ENCODE results near the gene PLCB4. TPM values are rescaled to one million over a fixed set of nuclear protein-coding genes. Genes with fewer than 3 reads are reported as not detected.

Gene PLCB4
- total RNA-seq, 2 experiments from 2014 or later: 0.06 TPM; not detected in 1

GRCh38 chr20:9110365-9110764, 41.5 kb downstream of the PLCB4 start:
- DNase-seq (no peak), ATAC-seq (ENCODE audit: poor library complexity) (no peak)
- H3K4me3 Mint-ChIP-seq: no peak overlapping the region
- no peaks in the 10 kb centered on the region for H3K27me3 Mint-ChIP-seq
- POLR2A ChIA-PET: no interaction called here
- H3K27ac ChIP-seq (ENCODE audit: low read depth in 1 of 2, low read length in 2 of 2): no peak overlapping the region
- no peaks in the 10 kb centered on the region for H3K4me1 ChIP-seq (ENCODE audit: insufficient read depth, low read length)
- TF ChIP-seq CTCF (IDR thresholded peaks at IDR 0.05): no peak
- H3K4me1 Mint-ChIP-seq (ENCODE audit: low read depth): no peaks in the 10 kb centered on the region
- no peaks in the 10 kb centered on the region for H3K9me3 ChIP-seq (ENCODE audit: control insufficient read depth in 1 of 2, insufficient read depth in 1 of 2, low read length in 2 of 2)
- H3K36me3 Mint-ChIP-seq (ENCODE audit: low read depth): no peaks in the 10 kb centered on the region
- no peak overlapping the region for H3K27ac Mint-ChIP-seq
- CTCF ChIA-PET: no interaction called here
- intact Hi-C loops (cut with DNase I, micrococcal nuclease): no loop called here
- H3K9me3 Mint-ChIP-seq: no peaks in the 10 kb centered on the region
- H3K36me3 ChIP-seq (ENCODE audit: insufficient read depth, low read length): no peaks in the 10 kb centered on the region
- no peaks in the 10 kb centered on the region for H3K27me3 ChIP-seq (ENCODE audit: control insufficient read depth in 1 of 2, insufficient read depth in 2 of 2, low read length in 2 of 2)
- no peak overlapping the region for H3K4me3 ChIP-seq (ENCODE audit: low read length)

DNA sequence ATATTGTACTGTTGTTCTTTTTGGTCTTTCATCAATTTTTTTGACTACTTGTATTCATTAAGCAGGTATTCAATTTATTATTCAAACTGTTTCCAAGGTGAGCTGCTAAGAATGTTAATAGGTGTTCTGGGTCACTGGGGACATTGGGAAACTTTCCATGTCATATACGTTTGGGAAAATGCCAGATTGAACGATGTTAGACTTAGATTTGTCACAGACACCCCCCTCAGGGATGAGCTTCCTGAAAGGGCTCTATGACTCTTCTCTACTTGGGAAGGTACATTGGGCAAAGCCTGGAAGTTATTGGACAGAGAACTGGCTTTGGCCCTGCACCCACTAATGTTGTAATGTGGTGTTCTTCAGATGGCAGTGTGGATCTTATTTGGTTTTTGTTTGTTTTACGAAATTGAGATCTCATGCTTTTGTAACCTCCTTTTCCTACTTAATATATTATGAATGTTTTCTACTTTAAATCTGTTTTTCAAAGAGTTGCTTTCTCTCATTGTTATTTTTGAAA, 42.1 kb downstream of the PLCB4 start:
- POLR2A ChIA-PET: no interaction called here
- no peaks in the 10 kb centered on the region for H3K36me3 ChIP-seq (ENCODE audit: insufficient read depth, low read length)
- no peak for DNase-seq
- intact Hi-C loops (cut with DNase I, micrococcal nuclease): no loop called here
- CTCF ChIA-PET: no interaction called here
- H3K4me3 ChIP-seq (ENCODE audit: low read length): no peak overlapping the region
- H3K9me3 Mint-ChIP-seq: no peaks in the 10 kb centered on the region
- no peaks in the 10 kb centered on the region for H3K27me3 Mint-ChIP-seq
- ATAC-seq (ENCODE audit: poor library complexity): no peak
- H3K9me3 ChIP-seq (ENCODE audit: control insufficient read depth in 1 of 2, insufficient read depth in 1 of 2, low read length in 2 of 2): no peaks in the 10 kb centered on the region
- H3K4me3 Mint-ChIP-seq: no peak overlapping the region
- no peak overlapping the region for H3K27ac Mint-ChIP-seq
- H3K27ac ChIP-seq (ENCODE audit: low read depth in 1 of 2, low read length in 2 of 2): no peak overlapping the region
- TF ChIP-seq CTCF (IDR thresholded peaks at IDR 0.05): no peak
- H3K27me3 ChIP-seq (ENCODE audit: control insufficient read depth in 1 of 2, insufficient read depth in 2 of 2, low read length in 2 of 2): no peaks in the 10 kb centered on the region
- no peaks in the 10 kb centered on the region for H3K36me3 Mint-ChIP-seq (ENCODE audit: low read depth)
- no peaks in the 10 kb centered on the region for H3K4me1 ChIP-seq (ENCODE audit: insufficient read depth, low read length)
- no peaks in the 10 kb centered on the region for H3K4me1 Mint-ChIP-seq (ENCODE audit: low read depth)

DNA sequence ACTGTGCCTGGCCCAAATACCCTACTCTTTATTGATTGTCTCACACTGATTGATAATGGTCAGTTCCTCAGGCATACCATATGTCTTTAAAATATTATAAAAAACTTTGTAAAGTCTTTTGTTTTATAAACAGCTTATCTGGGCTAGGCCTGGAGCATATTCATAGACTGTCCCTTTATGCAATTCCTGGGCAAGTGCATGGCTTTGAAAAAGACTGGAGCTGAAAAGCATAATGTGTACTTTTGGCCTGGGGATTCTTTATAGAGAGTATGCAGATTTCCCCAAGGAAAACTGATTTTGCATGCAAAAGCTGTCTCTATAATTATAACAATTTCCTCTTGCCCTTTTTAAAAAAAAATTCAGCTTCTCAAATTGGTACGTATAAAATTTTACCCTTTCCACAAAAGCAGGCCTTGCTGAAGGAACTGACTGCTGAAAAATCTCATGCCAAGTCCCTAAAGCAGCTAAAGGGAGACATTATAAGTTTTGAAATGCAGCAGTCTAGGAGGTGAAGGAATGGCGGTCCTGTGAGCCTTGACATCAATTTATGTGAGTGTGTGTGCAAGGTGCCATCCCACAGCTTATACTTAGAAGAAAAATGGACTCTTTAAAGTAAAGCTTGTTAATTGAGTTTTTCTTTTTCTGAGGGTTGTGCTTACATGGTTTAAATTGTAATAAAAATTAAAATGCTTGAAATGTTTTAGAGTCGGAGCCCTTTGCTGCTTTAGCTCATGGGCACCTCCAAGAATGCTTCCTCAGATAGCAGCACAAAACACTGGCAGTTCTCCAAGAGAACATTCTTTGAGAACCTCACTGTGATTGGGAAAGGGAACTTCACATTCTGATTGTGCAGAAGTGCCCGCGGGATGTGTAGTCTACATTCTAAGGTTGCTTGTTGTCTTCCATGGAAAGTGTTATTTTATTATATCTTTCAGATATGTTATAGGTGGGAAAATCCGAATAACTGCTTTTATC, 43.9 kb downstream of the PLCB4 start:
- no peak for TF ChIP-seq CTCF (IDR thresholded peaks at IDR 0.05)
- no peak for DNase-seq
- Mint-ChIP-seq H3K4me1 (ENCODE audit: low read depth) (no peaks in the 10 kb centered on the region), H3K27me3 (no peaks in the 10 kb centered on the region), H3K36me3 (ENCODE audit: low read depth) (no peaks in the 10 kb centered on the region), H3K27ac (no peak overlapping the region), H3K4me3 (no peak overlapping the region), H3K9me3 (no peaks in the 10 kb centered on the region)
- Histone ChIP-seq H3K27me3 (ENCODE audit: control insufficient read depth in 1 of 2, insufficient read depth in 2 of 2, low read length in 2 of 2) (no peaks in the 10 kb centered on the region), H3K27ac (ENCODE audit: low read depth in 1 of 2, low read length in 2 of 2) (no peak overlapping the region), H3K4me1 (ENCODE audit: insufficient read depth, low read length) (no peaks in the 10 kb centered on the region), H3K9me3 (ENCODE audit: control insufficient read depth in 1 of 2, insufficient read depth in 1 of 2, low read length in 2 of 2) (no peaks in the 10 kb centered on the region), H3K36me3 (ENCODE audit: insufficient read depth, low read length) (no peaks in the 10 kb centered on the region), H3K4me3 (ENCODE audit: low read length) (no peak overlapping the region)
- ATAC-seq (ENCODE audit: poor library complexity): no peak
- CTCF ChIA-PET: no interaction called here
- POLR2A ChIA-PET: no interaction called here
- intact Hi-C loops (cut with DNase I, micrococcal nuclease): no loop called here

All from CD4-positive, alpha-beta T cell (primary cell).